Brain microvascular endothelial cell (primary cell): ENCODE measurements around the gene PC.

Experiments
- DNase-seq: peaks from one replicate; pipeline ENCODE4 v3.0.0-alpha.2; 2020
- H3K27ac ChIP-seq: fragments of 250-450 bp; sonication (Bioruptor Pico); 2 replicates; pipeline ENCODE4 v1.5.1; 2020; ENCODE audit warnings: mild to moderate bottlenecking, moderate library complexity
- H3K27me3 ChIP-seq: fragments of 250-450 bp; sonication (Bioruptor Pico); replicated peaks from 2 replicates; pipeline ENCODE4 v1.5.1; 2020; ENCODE audit warnings: mild to moderate bottlenecking
- H3K36me3 ChIP-seq: fragments of 250-450 bp; sonication (Bioruptor Pico); replicated peaks from 2 replicates; pipeline ENCODE4 v1.5.1; 2020; ENCODE audit warnings: mild to moderate bottlenecking
- H3K4me3 ChIP-seq: 2 replicates; pipeline ENCODE4 v1.5.1; 2011; ENCODE audit warnings: low read depth, mild to moderate bottlenecking, control low read depth, low read length, moderate library complexity
- CTCF ChIP-seq: IDR thresholded peaks from 2 replicates; pipeline ENCODE4 v1.5.1; 2011; ENCODE audit warnings: low read depth, mild to moderate bottlenecking, moderate library complexity, low read length, control low read depth, inconsistent platforms; ENCODE audit errors: missing control alignments
- in situ Hi-C: cut with HindIII; loops from 2 replicates; pipeline ENCODE4 v1.10.0; 2017; ENCODE audit warnings: low sequenced_read_pairs, low pct_ligation_motif_present

The PC gene

GRCh38 chr11:66867425-66868040 is 90.7 kb downstream of the PC start:
- Histone ChIP-seq H3K27ac (no peak overlapping the region), H3K4me3 (no peak overlapping the region), H3K36me3 (peaks cover 16% of the 10 kb centered on the region), H3K27me3 (no peaks in the 10 kb centered on the region)
- no peak for TF ChIP-seq CTCF
- in situ Hi-C loops = no loop called here
- no peak for DNase-seq

- in situ Hi-C loops = no loop called here
- Histone ChIP-seq H3K27me3 (no peaks in the 10 kb centered on the region), H3K4me3 (no peak overlapping the region), H3K27ac (no peak overlapping the region), H3K36me3 (peaks cover 14% of the 10 kb centered on the region)
- no peak for TF ChIP-seq CTCF
- DNase-seq = no peak
Measured at GRCh38 chr11:66866511-66866986, 91.6 kb downstream of the PC start.

GRCh38 chr11:66866007-66866406 is 92.2 kb downstream of the PC start:
- Histone ChIP-seq H3K36me3 (peaks cover 10% of the 10 kb centered on the region), H3K27me3 (no peaks in the 10 kb centered on the region), H3K4me3 (no peak overlapping the region), H3K27ac (no peak overlapping the region)
- TF ChIP-seq CTCF = no peak
- in situ Hi-C loops = no loop called here
- no peak for DNase-seq

- no peak overlapping the region for H3K4me3 ChIP-seq
- no peak for DNase-seq
- no peak for TF ChIP-seq CTCF
- H3K36me3 ChIP-seq = peaks cover 5% of the 10 kb centered on the region
- no peak overlapping the region for H3K27ac ChIP-seq
- in situ Hi-C loops = no loop called here
- no peaks in the 10 kb centered on the region for H3K27me3 ChIP-seq
Measured at GRCh38 chr11:66864924-66865697, 93.1 kb downstream of the PC start.

- in situ Hi-C loops = no loop called here
Measured at GRCh38 chr11:66864172-66864901, 93.8 kb downstream of the PC start.

More at GRCh38 chr11:66864172-66864901, 93.8 kb downstream of the PC start:
- Histone ChIP-seq H3K4me3 (no peak overlapping the region), H3K36me3 (peaks cover 6% of the 10 kb centered on the region), H3K27ac (no peak overlapping the region), H3K27me3 (no peaks in the 10 kb centered on the region)
- TF ChIP-seq CTCF = no peak
- no peak for DNase-seq
